ENCODE data around the gene ING2.

- TF ChIP-seq CTCF (IDR thresholded peaks at IDR 0.05; ENCODE audit: low read depth, low read length) (no peak), EZH2phosphoT487 (IDR thresholded peaks at IDR 0.05; ENCODE audit: low read depth) (no peak)
Measured at GRCh38 chr4:183543435-183543834, 38.6 kb downstream of the ING2 start.

All from OCI-LY3 (cell line).